Measurements from ENCODE around the gene ZNF567.

GRCh38 chr19:36719687-36720556 lies 32.5 kb downstream of the ZNF567 start:
- TF ChIP-seq, protein P1, sequence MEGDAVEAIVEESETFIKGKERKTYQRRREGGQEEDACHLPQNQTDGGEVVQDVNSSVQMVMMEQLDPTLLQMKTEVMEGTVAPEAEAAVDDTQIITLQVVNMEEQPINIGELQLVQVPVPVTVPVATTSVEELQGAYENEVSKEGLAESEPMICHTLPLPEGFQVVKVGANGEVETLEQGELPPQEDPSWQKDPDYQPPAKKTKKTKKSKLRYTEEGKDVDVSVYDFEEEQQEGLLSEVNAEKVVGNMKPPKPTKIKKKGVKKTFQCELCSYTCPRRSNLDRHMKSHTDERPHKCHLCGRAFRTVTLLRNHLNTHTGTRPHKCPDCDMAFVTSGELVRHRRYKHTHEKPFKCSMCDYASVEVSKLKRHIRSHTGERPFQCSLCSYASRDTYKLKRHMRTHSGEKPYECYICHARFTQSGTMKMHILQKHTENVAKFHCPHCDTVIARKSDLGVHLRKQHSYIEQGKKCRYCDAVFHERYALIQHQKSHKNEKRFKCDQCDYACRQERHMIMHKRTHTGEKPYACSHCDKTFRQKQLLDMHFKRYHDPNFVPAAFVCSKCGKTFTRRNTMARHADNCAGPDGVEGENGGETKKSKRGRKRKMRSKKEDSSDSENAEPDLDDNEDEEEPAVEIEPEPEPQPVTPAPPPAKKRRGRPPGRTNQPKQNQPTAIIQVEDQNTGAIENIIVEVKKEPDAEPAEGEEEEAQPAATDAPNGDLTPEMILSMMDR (IDR thresholded peaks at IDR 0.05) = no peak
- TF ChIP-seq POLR2AphosphoS5 (IDR thresholded peaks at IDR 0.05; ENCODE audit: low read depth, low read length) (no peak), SIN3A (IDR thresholded peaks at IDR 0.05; ENCODE audit: borderline replicate concordance, insufficient read depth, low read depth, low read length) (no peak), TCF7L2 (IDR thresholded peaks at IDR 0.05; ENCODE audit: low read depth, low read length) (no peak)
- TF ChIP-seq, protein P2, sequence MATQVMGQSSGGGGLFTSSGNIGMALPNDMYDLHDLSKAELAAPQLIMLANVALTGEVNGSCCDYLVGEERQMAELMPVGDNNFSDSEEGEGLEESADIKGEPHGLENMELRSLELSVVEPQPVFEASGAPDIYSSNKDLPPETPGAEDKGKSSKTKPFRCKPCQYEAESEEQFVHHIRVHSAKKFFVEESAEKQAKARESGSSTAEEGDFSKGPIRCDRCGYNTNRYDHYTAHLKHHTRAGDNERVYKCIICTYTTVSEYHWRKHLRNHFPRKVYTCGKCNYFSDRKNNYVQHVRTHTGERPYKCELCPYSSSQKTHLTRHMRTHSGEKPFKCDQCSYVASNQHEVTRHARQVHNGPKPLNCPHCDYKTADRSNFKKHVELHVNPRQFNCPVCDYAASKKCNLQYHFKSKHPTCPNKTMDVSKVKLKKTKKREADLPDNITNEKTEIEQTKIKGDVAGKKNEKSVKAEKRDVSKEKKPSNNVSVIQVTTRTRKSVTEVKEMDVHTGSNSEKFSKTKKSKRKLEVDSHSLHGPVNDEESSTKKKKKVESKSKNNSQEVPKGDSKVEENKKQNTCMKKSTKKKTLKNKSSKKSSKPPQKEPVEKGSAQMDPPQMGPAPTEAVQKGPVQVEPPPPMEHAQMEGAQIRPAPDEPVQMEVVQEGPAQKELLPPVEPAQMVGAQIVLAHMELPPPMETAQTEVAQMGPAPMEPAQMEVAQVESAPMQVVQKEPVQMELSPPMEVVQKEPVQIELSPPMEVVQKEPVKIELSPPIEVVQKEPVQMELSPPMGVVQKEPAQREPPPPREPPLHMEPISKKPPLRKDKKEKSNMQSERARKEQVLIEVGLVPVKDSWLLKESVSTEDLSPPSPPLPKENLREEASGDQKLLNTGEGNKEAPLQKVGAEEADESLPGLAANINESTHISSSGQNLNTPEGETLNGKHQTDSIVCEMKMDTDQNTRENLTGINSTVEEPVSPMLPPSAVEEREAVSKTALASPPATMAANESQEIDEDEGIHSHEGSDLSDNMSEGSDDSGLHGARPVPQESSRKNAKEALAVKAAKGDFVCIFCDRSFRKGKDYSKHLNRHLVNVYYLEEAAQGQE (IDR thresholded peaks at IDR 0.05; ENCODE audit: insufficient read depth in 1 of 2, low read depth in 2 of 2, low read length in 1 of 2) = no peak
